NT2/D1 (cell line): Measurements from ENCODE around the gene EPHA3.

ENCODE experiments used
- SUZ12 ChIP-seq: IDR thresholded peaks from 2 replicates; pipeline ENCODE4 v1.6.1; 2011; ENCODE audit not compliant: insufficient read length, insufficient read depth; ENCODE audit errors: extremely low read depth
- YY1 ChIP-seq: IDR thresholded peaks from 2 replicates; pipeline ENCODE4 v1.6.1; 2011; ENCODE audit not compliant: insufficient read length, insufficient read depth
- ZNF274 ChIP-seq: IDR thresholded peaks from 2 replicates; pipeline ENCODE4 v1.6.1; 2011; ENCODE audit warnings: mild to moderate bottlenecking, low read depth, low read length

DNA sequence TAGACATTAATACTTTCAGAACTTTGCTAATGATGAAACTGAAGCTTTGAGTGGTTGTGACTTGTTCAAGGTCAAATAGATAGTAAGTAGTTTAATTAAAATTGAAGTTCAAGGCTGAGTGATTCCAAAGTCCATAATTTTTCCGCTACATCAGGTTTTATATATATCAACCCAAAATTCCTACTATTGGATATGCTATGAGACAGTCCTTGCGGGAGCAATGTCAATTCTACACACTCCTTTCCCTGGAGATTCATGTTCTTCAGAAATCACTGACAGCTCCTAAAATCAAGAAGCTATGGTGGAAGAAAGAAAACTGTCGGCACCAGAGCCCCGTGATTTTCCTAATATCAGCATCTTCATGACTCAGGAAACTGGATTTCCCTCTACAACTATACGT is 167.6 kb downstream of the EPHA3 start:
- TF ChIP-seq SUZ12 (no peak), ZNF274 (no peak), YY1 (no peak)
